ENCODE results near the gene TIMM10.

TIMM10 gene

GRCh38 chr11:57482782-57483561 is 47.6 kb downstream of the TIMM10 start:
- DNase-seq (ENCODE audit: low read depth, low spot score), result no peak
- H3K4me1 ChIP-seq (ENCODE audit: control insufficient read depth, insufficient read depth, low read length), result peaks cover 2% of the 10 kb centered on the region; the same call in 1 of the 2 replicates
- no peak overlapping the region for H3K27ac ChIP-seq (ENCODE audit: low read length)
- no CpG with 5 or more reads among the region's 52 CpGs for WGBS (ENCODE audit: insufficient coverage, insufficient read length)
- peak overlapping the region; percentile 68; the same call in 1 of the 2 replicates for H3K4me3 ChIP-seq (ENCODE audit: low read length)
- H3K27me3 ChIP-seq (ENCODE audit: control insufficient read depth, insufficient read depth, low read length), result peaks cover 8% of the 10 kb centered on the region; the same call in 1 of the 2 replicates
- H3K36me3 ChIP-seq (ENCODE audit: control insufficient read depth, insufficient read depth, low read length), result no peaks in the 10 kb centered on the region
- no peaks in the 10 kb centered on the region for H3K9me3 ChIP-seq (ENCODE audit: control insufficient read depth, insufficient read depth, low read length)

GRCh38 chr11:57481915-57482781 is 48.4 kb downstream of the TIMM10 start:
- DNase-seq (ENCODE audit: low read depth, low spot score), result no peak
- Histone ChIP-seq H3K36me3 (ENCODE audit: control insufficient read depth, insufficient read depth, low read length) (no peaks in the 10 kb centered on the region), H3K4me3 (ENCODE audit: low read length) (peak overlapping the region; percentile 68; the same call in 1 of the 2 replicates), H3K27me3 (ENCODE audit: control insufficient read depth, insufficient read depth, low read length) (peaks cover 8% of the 10 kb centered on the region; the same call in 1 of the 2 replicates), H3K27ac (ENCODE audit: low read length) (no peak overlapping the region), H3K4me1 (ENCODE audit: control insufficient read depth, insufficient read depth, low read length) (peaks cover 2% of the 10 kb centered on the region; the same call in 1 of the 2 replicates), H3K9me3 (ENCODE audit: control insufficient read depth, insufficient read depth, low read length) (no peaks in the 10 kb centered on the region)
- WGBS (ENCODE audit: insufficient coverage, insufficient read length), result no CpG with 5 or more reads among the region's 44 CpGs

- DNase-seq (ENCODE audit: low read depth, low spot score), result no peak
- no CpG with 5 or more reads among the region's 2 CpGs for WGBS (ENCODE audit: insufficient coverage, insufficient read length)
- Histone ChIP-seq H3K36me3 (ENCODE audit: control insufficient read depth, insufficient read depth, low read length) (no peaks in the 10 kb centered on the region), H3K9me3 (ENCODE audit: control insufficient read depth, insufficient read depth, low read length) (no peaks in the 10 kb centered on the region), H3K27me3 (ENCODE audit: control insufficient read depth, insufficient read depth, low read length) (peaks cover 8% of the 10 kb centered on the region; the same call in 1 of the 2 replicates), H3K4me1 (ENCODE audit: control insufficient read depth, insufficient read depth, low read length) (peaks cover 2% of the 10 kb centered on the region; the same call in 1 of the 2 replicates), H3K27ac (ENCODE audit: low read length) (no peak overlapping the region), H3K4me3 (ENCODE audit: low read length) (no peak overlapping the region)
Observed at GRCh38 chr11:57481315-57481714, 49.2 kb downstream of the TIMM10 start.

- no peak overlapping the region for H3K27ac ChIP-seq (ENCODE audit: low read length)
- H3K27me3 ChIP-seq (ENCODE audit: control insufficient read depth, insufficient read depth, low read length), result peaks cover 12% of the 10 kb centered on the region; the same call in 1 of the 2 replicates
- WGBS (ENCODE audit: insufficient coverage, insufficient read length), result no CpG with 5 or more reads among the region's 9 CpGs
- DNase-seq (ENCODE audit: low read depth, low spot score), result no peak
- H3K4me1 ChIP-seq (ENCODE audit: control insufficient read depth, insufficient read depth, low read length), result peaks cover 4% of the 10 kb centered on the region
- no peaks in the 10 kb centered on the region for H3K36me3 ChIP-seq (ENCODE audit: control insufficient read depth, insufficient read depth, low read length)
- no peak overlapping the region for H3K4me3 ChIP-seq (ENCODE audit: low read length)
- H3K9me3 ChIP-seq (ENCODE audit: control insufficient read depth, insufficient read depth, low read length), result no peaks in the 10 kb centered on the region
Observed at GRCh38 chr11:57480409-57481137, 50.0 kb downstream of the TIMM10 start.

GRCh38 chr11:57479911-57480310 is 50.6 kb downstream of the TIMM10 start:
- Histone ChIP-seq H3K4me3 (ENCODE audit: low read length) (no peak overlapping the region), H3K36me3 (ENCODE audit: control insufficient read depth, insufficient read depth, low read length) (no peaks in the 10 kb centered on the region), H3K27ac (ENCODE audit: low read length) (no peak overlapping the region), H3K27me3 (ENCODE audit: control insufficient read depth, insufficient read depth, low read length) (peaks cover 14% of the 10 kb centered on the region; the same call in 1 of the 2 replicates), H3K4me1 (ENCODE audit: control insufficient read depth, insufficient read depth, low read length) (peaks cover 4% of the 10 kb centered on the region), H3K9me3 (ENCODE audit: control insufficient read depth, insufficient read depth, low read length) (no peaks in the 10 kb centered on the region)
- WGBS (ENCODE audit: insufficient coverage, insufficient read length), result no CpG with 5 or more reads among the region's 4 CpGs
- DNase-seq (ENCODE audit: low read depth, low spot score), result no peak

GRCh38 chr11:57479021-57479663 is 51.4 kb downstream of the TIMM10 start:
- H3K36me3 ChIP-seq (ENCODE audit: control insufficient read depth, insufficient read depth, low read length), result no peaks in the 10 kb centered on the region
- no peak overlapping the region for H3K27ac ChIP-seq (ENCODE audit: low read length)
- DNase-seq (ENCODE audit: low read depth, low spot score), result no peak
- WGBS (ENCODE audit: insufficient coverage, insufficient read length), result no CpG with 5 or more reads among the region's 11 CpGs
- peaks cover 14% of the 10 kb centered on the region; the same call in 1 of the 2 replicates for H3K27me3 ChIP-seq (ENCODE audit: control insufficient read depth, insufficient read depth, low read length)
- no peaks in the 10 kb centered on the region for H3K9me3 ChIP-seq (ENCODE audit: control insufficient read depth, insufficient read depth, low read length)
- H3K4me1 ChIP-seq (ENCODE audit: control insufficient read depth, insufficient read depth, low read length), result peaks cover 10% of the 10 kb centered on the region
- no peak overlapping the region for H3K4me3 ChIP-seq (ENCODE audit: low read length)
